Stimulated activated CD4-positive, alpha-beta T cell treated with anti-CD3 and anti-CD28 coated beads, Interleukin-1b, Interleukin-23, amount 100 ng/mL, for 48 hours (primary cell): Measurements from ENCODE around the gene LRP8.

Source experiments
- DNase-seq: peaks from one replicate; pipeline ENCODE4 v3.0.0-alpha.2; 2020

LRP8 gene

DNA sequence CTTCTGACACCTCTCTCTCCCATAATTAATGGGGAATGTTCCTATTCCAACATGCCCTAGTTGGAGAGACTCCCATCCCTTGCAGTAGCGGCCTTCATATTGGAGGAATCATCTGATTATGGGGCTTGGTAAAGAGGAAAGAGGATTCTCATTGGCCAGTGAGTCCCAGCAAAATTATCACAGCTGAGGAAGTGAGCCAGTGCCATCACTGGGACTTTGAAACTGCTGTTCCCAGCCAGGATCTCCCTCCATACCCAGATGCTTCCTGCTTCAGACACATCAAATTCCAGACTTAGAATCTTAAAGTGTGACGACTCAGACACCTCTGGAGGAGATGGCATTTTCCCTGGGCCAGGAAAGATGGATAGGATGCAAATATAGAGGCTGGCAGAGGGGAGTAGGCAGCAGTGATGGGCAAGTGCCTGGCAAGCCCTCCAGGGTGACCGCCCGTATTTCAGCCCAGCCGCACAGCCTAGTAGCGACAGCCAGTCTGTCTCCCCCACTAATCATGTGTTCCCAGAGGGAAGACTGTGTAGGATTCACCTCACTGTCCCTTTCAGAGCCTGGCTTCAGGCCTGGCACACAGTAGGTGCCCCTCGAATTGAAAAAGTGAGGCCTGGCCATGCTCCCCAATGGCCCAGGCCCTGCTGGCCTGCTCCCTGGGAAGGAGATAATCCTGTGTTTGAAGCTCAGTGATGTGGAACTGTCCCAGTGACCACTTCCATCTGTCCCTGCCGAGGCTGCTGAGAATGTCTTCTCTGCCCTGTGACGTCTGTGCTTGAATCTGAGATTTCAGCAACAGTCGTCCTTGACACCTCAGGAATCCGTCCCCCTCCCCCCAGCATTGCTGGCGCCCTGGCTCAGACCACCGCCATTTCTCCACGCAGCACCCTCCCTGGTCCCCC lies 48.3 kb downstream of the LRP8 start:
- no peak for DNase-seq

GRCh38 chr1:53278298-53278725 lies 49.6 kb downstream of the LRP8 start:
- DNase-seq, result peak; percentile 58

- no peak for DNase-seq
Measured at GRCh38 chr1:53277326-53277725, 50.5 kb downstream of the LRP8 start.

- no peak for DNase-seq
Measured at GRCh38 chr1:53276902-53277281, 51.0 kb downstream of the LRP8 start.

DNA sequence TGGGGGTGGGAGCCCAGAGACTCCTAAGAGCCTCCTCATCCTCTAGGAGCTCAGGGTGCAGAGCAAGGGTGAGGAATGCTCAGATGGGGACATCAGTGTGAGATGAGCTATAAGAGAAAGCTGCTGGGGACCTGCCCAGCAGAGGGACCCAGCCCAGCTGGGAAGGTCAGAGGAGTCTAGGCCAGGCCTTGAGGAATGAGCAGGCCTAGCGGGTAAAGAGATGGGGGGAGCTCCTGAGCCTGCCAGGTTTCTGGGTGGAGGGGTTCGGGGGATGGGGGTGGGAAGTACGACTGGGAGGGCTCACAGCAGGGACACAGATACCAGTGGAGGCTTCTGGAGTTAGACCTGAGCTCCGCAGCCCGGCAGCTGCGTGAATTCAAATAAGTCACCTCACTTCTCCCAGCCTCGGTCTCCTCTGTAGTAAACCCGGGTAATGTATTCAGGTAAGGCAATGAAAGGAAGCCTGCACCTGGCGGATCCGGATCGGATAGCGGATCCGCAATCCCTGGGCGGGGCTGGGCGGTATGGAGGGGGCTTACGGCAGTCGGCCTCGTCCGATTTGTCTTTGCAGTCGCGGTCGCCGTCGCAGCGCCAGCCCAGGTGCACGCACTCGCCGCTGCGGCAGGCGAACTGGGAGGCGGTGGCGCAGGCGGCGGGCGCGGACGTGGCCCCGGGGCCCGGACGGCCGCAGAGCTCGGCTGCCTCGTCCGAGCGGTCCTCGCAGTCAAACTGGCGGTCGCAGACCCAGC lies 51.5 kb downstream of the LRP8 start:
- no peak for DNase-seq

DNA sequence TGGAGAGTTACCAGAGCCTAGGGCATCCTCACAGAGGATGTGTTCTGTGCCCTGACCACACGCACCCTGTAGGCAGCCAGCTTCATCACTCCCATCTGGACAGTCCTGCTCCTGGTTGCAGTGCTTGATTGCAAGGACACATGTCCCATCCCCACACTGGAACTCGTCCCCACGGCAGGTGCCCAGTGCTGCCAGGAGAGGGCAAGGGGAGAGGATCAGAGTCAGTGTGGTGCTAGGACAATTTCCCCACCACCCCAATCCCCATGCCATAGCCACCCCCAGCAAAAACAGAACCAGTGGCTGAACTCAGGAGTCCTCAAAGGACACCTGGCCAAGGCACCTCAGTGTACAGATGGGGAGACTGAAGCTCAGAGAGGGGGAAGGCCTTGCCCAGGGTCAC lies 52.3 kb downstream of the LRP8 start:
- DNase-seq, result no peak

GRCh38 chr1:53274541-53275185 lies 53.2 kb downstream of the LRP8 start:
- DNase-seq, result no peak

DNA sequence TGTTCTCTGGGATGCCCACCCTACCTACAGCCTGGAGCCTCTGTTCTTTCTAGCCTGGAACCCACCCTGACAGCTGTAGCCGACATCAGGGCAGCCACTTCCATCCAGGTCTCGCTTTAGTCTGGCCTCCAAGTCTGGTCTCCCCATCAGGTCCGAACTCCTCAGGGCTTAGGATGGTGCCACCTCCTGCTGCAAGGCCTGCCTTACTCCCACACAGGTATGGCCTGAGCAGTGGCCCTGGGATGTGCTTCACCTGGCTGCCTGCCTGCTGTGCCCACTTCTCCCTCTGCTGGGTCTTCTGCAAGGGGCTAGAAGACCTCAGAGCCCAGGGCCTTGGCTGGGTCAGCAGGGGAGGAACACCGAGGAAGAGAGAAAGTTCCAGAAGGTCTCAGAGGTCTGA lies 53.8 kb downstream of the LRP8 start:
- no peak for DNase-seq

DNA sequence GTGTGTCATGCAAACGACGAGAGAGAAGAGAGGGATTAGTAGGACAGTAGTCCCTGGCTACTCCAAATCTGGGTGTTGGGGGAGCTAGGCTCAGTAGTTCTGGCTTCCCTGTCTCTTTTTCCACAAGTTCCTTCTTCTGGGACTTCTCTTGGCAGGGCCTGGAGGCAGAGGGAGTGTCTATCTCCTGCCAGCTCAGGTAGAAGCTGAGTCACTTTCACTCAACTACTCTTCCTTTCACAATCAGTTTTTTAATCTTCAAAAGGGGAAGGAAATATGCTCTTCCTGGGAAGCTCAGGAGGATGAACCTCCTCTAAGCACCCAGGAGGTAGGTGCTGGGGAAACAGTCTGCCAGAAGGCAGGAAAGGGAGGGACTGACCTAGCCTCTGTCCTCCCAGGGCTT lies 54.3 kb downstream of the LRP8 start:
- DNase-seq, result no peak

DNA sequence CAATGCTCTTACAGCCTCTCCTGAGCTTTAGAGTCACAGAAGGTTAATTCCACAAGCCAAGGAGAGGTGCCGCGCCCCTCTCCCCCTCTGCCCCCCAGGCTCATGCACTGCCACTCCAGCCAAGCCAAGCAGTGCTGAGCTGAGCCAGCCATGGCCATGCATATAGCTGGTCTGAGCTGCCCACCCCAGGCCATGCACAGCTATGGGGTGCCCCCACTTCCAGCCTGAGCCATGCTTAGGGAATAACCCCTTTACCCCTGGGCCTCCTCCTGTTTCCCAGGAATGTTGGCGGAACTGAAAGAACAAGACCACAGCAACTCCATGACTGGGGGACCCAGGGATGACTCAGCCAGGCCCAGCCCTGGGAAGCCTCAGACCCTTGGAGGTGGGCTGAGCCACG lies 55.5 kb downstream of the LRP8 start:
- no peak for DNase-seq

DNA sequence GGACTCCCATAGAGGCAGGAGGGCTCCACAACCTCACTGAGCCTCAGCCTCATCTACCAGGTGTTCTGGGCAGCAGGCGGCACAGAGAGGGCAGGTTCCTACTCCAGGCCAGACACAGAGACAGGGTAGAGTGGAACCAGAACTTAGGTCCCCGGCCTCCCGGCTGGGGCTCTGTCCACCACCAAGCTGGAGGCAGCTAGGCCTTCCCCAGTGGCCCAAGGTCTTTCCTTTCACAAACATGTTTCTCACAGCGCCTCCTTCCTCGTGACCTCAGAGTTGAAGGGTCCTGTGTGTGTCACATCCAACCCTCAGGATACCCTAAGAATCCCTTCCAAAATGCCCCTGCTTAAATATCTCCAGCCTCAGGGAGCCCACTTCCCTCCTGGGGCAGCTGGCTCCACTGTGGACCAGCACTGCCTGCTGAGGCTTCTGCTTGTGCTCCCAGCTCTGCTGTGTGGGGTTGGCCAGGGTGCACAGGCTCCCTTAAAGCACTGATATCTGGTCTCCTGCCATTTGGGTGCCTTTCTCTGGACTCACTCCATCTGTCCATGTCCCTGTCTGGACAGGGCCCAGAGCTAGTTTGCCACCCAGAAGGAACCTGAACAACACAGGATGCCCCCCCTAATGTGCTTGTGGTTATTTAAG lies 56.3 kb downstream of the LRP8 start:
- no peak for DNase-seq

GRCh38 chr1:53270873-53271272 lies 57.0 kb downstream of the LRP8 start:
- DNase-seq, result no peak

DNA sequence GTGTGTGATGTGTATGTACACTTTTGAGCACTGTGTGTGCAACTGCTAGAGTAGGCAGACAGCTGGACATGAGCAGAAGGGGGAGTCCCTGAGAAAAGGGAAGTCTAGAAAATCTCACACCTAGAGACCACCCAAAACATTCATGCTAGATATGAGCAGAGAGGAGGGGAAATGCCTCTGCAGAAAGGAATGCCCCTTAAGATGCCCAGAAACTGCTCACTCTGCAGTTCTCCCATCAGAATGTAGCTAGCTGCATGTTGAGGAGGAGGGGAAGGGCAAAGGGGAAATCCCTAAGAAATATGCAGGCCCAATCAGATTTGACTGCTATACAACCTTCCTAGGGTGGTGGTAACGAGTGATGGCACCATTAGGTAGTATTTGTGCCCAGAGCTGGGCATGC lies 57.8 kb downstream of the LRP8 start:
- DNase-seq, result no peak

DNA sequence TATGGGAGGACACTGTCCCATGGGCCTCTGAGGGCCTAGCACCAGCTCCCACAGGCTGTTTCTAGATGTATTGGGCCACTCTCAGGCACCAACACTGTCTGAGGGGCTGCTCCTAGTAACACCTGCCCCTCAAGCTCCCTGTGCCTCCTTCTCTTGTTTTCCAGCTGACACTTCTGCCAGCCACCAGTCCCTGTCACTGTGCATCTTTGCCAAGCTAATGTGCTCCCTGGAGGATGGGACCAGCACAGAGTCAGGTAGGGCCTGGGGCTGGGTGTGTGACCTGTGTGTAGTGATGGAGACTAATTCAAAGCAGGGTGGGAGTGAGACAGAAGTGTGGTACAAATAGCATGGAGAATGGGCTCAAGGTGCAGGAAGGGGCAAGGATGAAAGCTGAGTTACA lies 60.1 kb downstream of the LRP8 start:
- no peak for DNase-seq

GRCh38 chr1:53266038-53266437 lies 61.8 kb downstream of the LRP8 start:
- DNase-seq, result no peak

DNA sequence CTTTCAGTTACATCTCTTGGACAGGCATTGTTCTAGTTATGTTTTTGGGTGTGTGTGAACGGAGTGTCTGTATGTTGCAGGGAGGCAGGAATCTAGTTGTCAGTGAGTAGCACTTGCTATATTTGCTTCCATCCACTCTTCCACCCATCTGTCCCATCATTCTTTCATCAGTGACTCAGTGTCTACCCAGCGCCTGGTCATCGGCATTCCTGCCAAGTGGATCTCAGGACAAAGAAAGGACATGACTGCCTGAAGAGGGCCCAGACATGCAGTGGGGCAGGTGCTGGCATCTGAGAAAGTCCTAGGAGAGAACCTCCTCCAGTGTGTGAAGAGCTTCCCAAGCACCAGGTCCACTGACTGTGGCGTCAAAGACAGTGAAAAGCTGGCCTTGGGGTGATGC lies 62.3 kb downstream of the LRP8 start:
- DNase-seq, result no peak

DNA sequence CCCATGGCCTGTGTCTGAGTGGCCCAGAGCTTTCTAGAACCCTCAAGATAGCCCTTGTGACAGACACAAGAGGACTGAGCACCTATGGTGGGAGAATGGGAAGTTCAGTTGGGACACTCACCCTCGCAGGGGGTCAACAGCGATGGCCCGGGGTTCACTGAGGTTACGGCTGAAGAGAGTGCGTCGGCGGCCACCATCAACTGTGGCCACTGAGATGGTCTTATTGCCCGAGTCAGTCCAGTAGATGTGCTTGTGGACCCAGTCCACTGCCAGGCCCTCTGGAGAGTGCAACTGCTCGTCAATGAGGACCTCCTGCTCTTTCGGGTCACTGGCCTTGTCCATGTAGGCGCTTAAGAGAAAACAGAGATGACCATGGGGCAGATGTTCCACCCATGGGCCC lies 63.8 kb downstream of the LRP8 start:
- DNase-seq, result no peak

DNA sequence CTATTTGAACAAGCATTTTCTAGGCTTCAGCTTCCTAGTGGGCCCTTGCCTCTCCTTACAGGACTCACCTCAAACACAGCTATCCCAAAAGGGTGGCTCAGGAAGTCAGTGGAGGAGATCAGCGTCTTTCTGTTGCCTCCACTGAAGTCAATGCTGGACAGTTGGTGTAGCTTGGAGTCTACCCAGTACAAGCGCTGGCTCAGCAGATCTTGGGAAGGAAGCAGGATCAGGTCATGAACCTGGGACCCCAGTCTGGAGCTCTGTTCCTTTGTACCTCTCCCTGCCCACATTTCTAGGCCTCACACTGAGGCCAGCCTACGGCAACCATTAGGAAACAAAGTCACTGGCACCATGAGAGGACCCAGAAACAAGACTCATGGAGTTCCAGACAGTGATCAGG lies 65.9 kb downstream of the LRP8 start:
- DNase-seq, result no peak

GRCh38 chr1:53260631-53261247 lies 67.1 kb downstream of the LRP8 start:
- DNase-seq, result no peak

GRCh38 chr1:53259932-53260331 lies 67.9 kb downstream of the LRP8 start:
- no peak for DNase-seq

- no peak for DNase-seq
Measured at GRCh38 chr1:53258216-53258615, 69.7 kb downstream of the LRP8 start.

DNA sequence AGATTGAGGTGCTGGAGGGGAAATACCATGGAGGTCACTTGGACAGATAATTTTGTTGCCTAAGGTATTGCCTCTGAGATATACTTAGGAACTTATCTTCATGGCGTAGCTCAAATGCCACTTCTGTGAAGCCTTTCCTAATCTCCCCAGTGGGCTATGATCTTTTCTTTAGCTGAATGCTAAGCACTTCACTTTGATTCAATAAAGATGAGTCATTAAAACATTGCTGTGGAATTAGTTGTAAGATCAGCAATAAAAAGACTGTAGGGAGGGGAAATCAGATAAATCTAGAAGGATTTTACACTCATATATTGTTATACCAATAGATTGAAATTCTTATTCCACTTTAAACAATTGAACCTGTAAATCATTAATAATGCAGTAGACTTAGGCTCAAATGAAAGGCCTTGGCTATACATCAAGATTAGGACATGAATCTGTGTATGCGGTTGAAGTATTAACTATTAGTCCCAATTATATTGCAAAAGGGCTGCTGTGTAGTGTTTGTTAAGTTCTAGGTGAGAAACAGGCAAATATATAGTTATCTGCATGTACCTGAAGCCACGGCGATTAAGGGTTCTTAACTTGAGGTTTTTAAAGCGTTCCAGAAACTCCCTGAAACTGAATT lies 70.3 kb downstream of the LRP8 start:
- DNase-seq, result no peak
